NCI-H1694 (cell line): ENCODE measurements around the gene COX8A.
A peak's percentile ranks its signal among the peaks of the same experiment; 100 is the strongest.
"Not testable (repeated sequence)": the region's sequence is repeated elsewhere in the genome, so short reads cannot be mapped to it uniquely, and the experiment has no call there.

Experiments
- DNase-seq: peaks from one replicate; lab custom pipeline; 2025; lab: John Stamatoyannopoulos, UW

Gene COX8A

DNA sequence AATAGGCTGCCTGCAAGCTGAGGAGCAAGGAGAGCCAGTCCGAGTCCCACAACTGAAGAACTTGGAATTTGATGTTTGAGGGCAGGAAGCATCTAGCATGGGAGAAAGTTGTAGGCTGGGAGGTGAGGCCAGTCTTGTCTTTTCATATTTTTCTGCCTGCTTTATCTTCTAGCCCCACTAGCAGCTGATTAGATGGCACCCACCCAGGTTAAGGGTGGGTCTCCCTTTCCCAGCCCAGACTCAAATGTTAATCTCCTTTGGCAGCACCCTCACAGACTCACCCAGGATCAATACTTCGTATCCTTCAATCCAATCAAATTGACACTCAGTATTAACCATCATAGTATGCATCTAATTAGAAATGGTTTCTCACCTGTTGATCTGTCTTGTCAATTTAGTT is 5.0 kb upstream of the COX8A start:
- no peak for DNase-seq

DNA sequence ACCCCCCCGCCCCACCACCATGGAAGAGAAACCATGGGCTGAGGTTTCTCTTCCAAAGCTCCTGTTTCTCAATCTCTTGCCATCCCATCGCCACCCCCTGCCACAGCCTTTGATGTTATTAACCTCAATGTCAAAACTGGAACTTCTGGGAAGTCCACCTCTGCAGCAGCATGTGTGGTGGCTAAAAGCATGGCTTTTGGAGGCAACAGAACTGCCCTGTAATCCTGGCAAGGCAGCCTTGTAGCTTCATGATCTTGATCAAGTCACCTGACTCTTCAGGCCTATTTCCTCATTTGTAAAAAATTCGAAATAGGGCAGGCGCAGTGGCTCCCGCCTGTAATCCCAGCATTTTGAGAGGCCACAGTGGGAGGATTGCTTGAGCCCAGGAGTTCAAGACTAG is 3.5 kb upstream of the COX8A start:
- DNase-seq: no peak

DNA sequence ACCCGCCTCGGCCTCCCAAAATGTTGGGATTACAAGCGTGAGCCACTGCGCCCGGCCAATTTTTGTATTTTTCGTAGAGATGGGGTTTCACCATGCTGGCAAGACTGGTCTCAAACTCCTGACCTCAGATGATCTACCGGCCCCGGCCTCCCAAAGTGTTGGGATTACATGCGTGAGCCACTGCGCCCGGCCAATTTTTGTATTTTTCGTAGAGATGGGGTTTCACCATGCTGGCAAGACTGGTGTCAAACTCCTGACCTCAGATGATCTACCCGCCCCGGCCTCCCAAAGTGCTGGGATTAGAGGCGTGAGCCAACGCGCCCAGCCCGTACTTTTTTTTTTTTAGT is 535 bp upstream of the COX8A start:
- not testable (repeated sequence) for DNase-seq

DNA sequence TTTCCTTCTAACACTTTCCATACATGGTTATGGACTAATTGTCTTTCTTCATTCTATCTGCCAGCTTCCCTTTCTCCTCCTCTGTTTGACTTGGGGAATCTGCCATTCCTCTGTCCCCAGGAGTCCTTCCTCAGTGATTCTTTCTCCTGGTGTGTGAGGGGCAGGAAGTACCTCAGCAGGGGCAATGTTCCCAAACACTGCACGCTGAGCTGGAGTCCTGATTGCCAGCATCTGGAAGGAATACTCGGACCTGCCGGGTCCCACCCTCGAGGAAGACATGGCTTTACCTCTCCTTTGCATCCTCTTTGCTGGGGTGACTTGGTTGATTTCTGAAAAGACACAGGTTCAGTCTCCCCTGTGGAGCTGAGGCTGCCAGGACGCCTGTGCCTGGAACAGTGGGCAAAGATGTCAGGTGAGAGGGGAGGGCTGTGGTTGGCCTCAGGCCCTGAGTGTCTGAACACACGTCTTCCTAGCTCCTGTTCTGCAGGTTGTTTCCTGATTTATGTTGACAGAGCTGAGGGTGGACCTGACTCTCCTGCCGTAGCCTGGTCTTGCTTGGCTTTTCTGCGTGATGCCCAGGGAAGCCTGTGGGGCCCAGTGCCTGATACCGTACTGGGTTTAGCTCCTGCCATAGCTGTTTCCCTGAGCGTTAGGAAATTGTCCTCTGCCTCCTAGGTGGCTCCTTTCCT is 4.3 kb downstream of the COX8A start:
- no peak for DNase-seq

DNA sequence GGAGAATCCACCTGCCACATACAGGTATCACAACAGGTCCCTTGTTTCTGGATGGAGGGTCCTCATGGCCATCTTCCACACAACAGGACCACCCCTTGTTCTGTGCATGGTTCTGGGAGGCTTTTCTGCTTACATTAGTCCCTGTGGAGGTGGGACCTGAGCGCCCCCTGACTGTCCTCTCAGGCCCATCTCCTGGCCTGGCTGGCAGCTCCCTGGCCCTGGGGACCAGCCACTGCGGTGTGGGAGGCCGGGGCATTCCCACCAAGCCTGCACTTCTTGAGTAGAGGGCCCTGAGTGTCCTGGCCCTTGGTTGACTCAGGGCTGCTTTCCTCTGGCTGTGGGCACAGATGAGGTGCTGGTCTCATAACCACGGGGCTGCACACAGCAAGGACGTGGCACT is 5.0 kb downstream of the COX8A start:
- no peak for DNase-seq

DNA sequence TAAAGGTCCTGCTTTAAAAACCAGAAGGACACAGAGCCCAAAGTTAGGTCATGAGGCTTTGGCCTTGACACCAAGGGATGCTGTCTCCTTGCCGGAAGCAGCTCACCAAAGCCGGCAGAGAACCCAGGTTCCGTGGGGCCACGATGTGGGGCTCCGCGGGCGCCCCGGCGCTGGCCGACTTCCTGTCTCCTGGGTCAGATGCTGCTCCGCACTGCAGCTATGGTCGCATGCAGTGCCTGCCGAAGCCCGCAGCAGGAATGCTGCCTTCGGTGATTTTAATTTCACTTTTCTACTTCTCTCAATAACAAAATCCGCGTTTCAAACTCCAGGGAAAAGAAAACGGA is 11.4 kb downstream of the COX8A start:
- DNase-seq: no peak

DNA sequence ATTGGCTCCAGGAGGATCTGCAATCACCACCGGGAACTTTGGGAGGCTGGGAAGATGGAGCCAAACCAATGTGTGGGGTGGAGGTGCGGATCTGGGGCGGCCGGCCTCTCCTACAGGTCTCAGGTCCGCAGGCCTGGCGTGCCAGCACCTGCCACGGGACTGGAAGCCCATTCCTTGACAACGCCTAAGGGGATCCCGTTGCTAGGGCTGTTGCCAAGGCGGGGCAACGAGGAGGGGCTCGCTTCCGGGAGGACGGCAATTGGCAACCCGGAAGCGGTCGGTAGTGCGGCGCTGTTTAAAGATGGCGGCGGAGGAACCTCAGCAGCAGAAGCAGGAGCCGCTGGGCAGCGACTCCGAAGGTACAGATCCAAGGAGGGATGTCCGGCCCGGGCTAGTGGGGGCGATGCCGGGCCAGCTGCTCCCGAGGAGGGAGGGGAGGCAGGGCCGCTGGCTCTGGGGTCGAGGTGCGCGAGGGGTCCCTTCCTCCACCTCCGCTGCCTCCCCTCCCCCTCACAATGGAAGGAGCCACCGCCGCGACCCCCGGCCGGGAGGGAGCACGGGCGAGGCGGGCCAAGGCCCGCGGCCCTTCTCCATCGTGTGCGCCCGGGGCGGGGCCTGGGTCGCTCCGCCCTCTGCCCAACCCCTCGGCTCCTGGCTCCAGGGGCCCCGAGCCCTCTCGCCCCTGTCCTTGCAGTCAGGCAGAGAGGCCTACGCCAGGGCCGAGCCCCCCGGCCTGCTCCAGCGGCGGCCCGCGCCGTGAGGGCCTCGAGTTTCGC is 11.9 kb downstream of the COX8A start, which contains the start of gene OTUB1:
OTUB1 (plus strand) TSS at position 283 of the 776 bp plus-strand sequence; CDS start at position 302, 19 bp downstream.
- peak; percentile 69 for DNase-seq

DNA sequence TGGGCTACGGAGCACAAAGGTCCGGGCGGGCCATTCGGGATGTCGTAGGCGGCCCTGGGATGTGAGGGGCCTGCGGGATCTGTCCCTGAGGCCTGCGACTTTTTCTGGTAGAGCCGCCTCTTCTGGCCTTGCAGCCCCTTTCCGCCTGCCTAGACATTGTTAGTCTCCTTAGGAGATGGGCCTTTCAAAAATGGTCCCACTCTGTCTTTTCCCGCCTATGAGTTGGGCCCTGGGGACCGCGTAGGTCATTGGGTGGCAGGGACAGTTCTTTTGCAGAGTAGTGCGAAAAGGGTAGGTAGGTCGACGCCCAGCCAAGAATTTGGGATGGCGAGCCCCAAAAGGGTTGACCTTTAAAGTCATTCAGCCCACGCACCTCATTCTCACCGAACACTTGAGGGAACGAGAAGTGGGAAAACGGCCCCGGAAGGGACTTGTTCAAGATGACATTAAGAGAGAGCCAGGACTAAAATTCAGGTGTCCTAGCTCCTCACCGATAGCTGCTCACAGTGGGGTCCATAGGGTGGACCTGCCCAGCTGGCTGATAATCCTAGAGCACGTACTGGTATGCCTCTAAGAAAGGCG is 12.6 kb downstream of the COX8A start:
- no peak for DNase-seq

DNA sequence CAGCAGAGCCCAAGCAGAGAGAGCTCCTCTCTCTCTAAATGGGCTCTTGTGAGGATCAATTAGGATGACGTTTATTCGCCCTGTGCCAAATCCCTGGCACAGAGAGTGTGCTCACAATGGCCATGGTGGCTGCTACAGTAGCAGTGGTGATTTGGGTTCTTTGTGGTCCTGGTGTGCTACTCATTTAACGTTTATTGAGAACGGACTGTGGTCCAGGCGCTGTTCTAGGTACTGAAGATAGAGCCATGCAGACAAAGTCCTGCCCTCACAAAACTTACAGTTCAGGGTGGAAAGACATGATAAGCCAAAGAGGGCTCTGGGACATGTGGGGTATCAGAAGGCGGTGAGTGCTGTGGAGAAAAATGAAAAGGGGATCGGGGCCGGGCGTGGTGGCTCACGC is 17.1 kb downstream of the COX8A start:
- no peak for DNase-seq

DNA sequence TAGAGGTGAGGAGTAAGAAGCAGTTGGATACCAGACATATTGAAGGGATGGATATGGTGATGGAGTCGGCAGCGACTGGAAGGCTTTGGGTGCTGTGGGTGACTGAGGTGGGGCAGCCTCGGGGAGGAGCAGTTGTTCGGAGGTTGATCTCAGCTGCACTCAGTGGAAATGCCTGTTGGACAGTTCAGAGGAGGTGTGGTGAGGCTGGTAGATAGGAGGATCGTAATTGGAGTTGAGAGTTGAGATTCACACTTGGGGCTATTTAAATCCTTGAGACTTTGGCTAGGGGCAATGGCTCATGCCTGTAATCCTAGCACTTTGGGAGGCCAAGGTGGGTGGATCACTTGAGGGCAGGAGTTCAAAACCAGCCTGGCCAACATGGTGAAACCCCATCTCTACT is 18.7 kb downstream of the COX8A start:
- no peak for DNase-seq

DNA sequence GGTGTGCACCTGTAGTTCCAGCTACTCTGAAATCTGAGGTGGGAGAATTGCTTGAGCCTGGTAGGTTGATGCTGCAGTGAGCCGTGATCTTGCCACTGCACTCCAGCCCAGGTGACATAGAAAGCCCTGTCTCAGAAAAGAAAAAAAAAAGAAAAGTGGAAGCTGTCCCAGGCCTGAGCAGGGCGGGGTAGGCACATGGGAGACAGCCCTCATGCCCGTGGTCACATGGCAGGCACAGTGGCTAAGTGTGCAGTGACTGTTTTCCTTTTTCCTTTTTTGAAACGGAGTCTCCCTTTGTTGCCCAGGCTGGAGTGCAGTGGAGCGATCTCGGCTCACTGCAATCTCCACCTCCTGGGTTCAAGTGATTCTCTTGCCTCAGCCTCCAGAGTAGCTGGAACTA is 19.6 kb downstream of the COX8A start:
- DNase-seq: no peak

DNA sequence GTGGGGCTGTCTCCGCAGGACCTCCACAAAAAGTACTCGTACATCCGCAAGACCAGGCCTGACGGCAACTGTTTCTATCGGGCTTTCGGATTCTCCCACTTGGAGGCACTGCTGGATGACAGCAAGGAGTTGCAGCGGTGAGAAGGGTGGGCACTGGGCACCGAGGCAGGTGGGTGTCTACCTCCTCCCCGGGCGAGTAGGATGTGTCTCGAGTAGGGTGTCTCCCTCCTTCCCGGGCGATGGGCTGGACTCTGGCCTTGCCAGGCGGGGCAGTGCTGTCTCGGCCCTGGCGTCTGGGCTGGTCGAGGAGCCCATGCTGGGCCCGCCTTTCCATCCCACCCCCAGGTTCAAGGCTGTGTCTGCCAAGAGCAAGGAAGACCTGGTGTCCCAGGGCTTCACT is 22.1 kb downstream of the COX8A start:
- DNase-seq: no peak

DNA sequence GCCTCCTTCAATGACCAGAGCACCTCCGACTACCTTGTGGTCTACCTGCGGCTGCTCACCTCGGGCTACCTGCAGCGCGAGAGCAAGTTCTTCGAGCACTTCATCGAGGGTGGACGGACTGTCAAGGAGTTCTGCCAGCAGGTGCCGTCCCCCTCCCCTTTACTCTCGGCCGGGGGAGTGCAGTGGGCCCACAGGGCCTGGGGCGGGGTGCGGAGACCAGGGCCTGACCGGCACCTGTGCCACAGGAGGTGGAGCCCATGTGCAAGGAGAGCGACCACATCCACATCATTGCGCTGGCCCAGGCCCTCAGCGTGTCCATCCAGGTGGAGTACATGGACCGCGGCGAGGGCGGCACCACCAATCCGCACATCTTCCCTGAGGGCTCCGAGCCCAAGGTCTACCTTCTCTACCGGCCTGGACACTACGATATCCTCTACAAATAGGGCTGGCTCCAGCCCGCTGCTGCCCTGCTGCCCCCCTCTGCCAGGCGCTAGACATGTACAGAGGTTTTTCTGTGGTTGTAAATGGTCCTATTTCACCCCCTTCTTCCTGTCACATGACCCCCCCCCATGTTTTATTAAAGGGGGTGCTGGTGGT is 22.8 kb downstream of the COX8A start:
- DNase-seq: no peak

DNA sequence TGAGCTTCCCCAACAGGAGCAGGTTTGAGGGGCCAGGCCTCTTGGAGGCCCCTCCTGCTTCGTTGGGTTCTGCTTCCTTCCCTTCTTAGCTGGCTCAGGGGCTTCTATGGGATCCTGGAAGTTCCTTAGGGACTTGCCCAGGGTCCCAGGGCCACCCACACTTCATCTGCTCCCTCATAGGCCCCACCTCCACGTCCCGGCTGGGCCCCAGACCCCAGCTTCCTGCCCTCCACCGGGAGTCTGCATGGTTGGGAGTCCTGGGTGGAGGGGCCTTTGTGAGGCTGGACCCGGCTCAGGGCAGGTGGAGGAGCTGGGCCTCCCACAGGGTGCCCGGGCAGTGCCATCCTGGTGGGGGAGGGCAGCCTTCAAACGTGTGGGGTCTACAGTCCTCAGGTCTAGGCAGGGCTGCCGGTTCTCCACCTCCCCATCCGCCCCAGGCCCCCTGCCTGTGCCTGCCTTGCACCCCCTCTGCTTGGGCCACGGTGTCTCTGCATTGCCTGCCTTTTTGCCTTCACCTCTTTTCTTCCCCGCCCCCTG is 23.4 kb downstream of the COX8A start:
- no peak for DNase-seq

DNA sequence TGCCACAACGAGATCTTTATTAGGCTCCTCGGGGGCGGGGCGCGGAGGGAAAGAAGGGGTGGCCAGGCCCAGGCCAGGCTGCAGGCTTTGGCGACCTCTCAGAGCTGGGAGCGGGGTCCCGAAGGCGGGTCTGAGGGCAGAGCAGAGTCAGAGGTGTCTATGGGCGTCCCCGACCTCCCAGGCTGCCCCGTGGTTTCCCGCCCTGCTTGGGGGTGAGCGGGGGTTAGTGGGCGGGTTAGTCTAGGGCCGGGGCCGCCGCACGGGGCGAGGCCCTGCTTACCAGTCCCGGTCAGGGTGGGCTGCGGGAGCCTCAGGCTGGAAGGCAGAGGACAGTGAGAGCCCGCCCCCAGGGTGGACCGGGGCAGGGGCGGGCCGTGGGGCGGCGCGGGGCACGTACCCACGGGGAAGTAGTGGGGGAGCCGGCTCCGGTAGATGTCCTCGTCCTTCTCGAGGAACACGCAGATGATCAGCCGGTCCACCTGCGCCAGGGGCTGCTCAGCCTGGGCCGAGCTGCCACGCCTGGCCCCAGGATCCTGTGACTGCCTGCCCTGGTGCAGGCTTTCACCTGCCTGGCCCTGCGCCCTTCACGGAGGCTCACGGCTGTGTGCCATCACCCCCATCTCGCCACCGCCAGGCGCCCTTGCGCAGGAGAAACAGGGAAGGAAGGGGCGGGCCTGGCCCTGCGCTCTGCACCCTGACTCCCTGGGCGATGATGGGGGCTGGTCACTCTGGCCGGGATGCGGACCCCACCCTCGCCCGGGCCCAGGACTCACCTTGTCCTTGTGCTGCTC is 24.3 kb downstream of the COX8A start:
- DNase-seq: no peak

DNA sequence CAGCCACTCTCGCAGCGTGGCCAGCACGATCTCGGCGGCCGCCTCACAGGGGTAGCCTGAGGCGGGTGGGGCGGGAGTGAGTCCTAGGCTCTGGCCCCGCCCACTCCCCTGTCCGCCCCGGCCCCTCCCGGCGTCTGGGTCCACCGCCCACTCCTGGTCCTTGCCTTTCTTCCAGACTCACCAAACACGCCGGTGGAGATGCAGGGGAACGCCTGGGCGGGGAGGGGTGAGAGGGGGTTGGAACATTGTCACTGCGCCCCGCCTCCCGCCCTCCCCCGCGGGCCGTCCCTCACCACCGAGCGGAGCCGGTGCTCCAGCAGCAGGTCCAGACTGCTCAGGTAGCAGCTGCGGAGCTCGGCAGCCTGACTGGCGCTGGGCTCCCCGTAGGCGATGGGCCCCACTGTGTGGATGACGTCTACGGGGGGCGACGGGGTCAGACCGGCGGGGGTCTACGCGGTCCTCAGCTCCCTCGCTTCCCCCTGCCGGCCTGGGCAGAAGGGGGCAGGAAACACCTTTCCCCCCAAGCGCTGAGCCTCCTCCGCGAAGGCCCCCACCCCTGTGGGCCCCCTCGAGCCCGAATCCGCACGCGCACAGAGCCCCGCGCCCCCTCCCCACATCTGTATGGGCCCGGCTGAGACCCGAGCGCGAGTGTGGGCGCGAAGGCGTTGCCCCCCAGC is 25.1 kb downstream of the COX8A start:
- DNase-seq: peak; percentile 26

DNA sequence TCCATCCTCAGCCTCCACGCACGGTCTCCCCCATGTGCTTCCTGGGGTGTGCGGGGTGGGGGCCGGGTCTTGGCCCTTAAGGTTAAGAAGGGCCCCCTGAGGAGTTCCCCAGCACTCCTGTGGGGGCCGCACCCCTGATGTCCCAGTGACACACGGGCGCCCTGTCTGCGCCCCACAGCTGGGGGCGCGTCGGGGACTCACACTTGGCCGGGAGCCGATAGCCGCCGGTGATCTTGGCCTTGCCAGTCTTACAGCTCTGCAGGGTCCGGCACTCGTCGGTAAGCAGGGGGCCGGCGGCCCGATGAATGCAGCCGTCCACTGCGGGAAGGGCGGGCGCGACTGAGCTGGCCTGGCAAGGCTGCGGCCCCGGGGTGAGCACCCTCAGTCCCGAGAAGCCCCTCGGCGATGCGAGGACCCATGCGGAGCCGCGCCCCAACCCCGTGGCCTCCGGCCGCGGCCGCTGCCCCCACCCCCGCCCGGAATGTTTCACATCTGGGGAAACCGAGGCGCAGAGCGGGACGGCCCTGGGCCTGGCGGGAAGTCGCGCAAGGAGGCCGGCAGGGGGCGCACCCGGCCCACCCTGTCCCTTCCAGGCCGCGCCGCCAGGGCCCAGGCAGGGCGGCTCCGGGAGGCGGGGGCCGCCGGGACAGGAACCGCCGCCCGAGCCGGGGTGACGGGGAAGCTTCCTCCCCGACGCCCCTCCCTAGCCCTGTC is 25.8 kb downstream of the COX8A start:
- peak; percentile 27 for DNase-seq

DNA sequence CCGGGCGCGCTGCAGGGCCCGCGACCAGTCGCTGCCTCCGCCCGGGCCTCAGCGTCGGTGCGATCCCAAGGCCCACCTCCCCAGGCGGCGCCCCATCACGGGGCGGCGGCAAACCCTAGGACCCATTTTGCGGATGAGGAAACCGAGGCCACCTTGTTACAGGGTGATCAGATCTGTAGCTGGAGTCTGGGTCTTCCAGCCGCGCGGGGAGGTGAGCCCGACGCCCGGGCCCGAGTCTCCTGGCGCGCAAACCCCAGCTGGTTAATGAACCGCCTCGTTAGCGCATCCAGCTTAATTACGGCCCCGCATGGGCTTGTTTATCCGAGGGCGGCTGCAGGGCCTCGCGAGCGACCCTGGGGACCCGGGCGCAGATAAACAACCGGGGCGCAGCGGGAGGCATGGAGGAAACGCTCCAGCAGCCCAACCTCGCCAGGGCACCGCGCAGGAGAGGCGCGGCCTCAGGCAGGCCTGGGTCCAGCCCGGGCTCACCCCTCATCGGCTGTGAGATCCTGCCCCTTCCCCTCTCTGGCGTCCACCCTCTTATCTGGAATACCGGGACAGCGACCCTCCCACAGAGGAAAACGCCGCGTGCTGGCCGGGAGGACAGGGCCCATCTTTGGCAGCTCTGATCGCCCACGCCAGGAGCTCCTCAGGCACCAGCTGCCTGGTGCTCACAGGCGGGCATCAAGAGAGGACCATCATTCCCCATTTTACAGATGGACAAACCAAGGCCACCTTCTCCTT is 26.5 kb downstream of the COX8A start:
- no peak for DNase-seq

DNA sequence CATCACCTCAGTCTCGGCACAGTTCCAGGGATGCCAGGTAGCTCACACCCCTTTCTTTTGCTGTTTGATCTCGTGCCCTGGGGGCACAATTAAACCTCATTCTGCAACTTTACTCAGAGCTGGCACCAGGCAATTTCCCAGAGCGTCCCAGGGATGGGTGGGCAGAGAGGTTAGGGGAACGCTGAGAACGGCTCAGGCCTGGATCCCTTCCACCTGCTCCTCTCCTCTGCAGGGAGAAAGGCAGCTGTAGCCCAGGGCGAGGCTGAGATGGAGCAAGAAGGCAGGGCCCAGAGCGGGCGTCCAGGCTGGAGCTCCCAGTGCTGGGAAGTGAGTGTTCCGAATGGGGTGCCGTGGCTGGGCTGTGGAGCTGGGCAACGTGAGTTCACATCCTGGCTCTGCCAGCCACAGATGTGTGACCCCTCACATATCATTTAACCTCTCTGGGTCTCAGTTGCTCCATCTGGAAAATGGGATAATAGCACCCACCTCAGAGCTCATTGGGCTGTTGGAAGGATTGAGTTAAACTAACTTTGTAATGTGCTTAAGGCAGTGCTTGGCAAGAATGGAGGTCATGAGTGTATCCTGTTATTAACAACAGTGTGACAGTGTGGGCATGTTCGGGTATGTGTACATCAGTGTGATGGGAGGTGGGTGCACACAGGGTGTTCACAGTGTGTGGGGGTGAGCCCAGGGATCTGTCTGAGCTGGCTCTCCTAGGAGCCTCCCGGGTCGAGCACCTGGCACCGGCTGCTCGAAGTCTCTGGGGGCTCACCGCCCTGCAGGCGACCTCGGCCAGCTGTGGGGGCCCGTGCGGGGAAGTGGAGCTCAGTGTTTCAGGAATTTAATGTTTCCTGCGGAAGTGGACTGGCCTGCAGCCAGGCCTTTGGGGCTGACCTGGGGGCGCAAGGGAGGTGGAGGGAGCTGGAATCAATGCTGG is 27.3 kb downstream of the COX8A start:
- DNase-seq: no peak
